K562 (cell line): ENCODE measurements around the gene CDSN. TPM values are rescaled to one million over a fixed set of nuclear protein-coding genes. Genes with fewer than 3 reads are reported as not detected.

ENCODE experiments used
- BACH1 ChIP-seq: fragments of 200-800 bp; sonication (Bioruptor generic); IDR thresholded peaks from 2 replicates; pipeline ENCODE4 v1.6.1; 2016; ENCODE audit warnings: missing genetic modification characterization, missing compliant biosample characterization
- BHLHE40 ChIP-seq: IDR thresholded peaks from 2 replicates; pipeline ENCODE4 v1.6.1; 2011; ENCODE audit warnings: low read length, improper control_type of control experiment
- E2F6 ChIP-seq, 2 experiments: IDR thresholded peaks; 2 replicates each; pipeline ENCODE4 v1.6.1; 2011; ENCODE audit warnings: borderline replicate concordance in 1 of 2, control low read depth in 1 of 2, low read depth in 1 of 2, low read length in 1 of 2, mild to moderate bottlenecking in 1 of 2, mixed read lengths in 1 of 2, moderate library complexity in 1 of 2; ENCODE audit not compliant: insufficient read depth in 1 of 2, insufficient read length in 1 of 2, poor library complexity in 1 of 2, severe bottlenecking in 1 of 2; ENCODE audit errors: extremely low read depth in 1 of 2
- ESRRB ChIP-seq: fragments of 250-450 bp; sonication (Bioruptor Pico); IDR thresholded peaks from 2 replicates; pipeline ENCODE4 v1.5.0; 2020; ENCODE audit warnings: mild to moderate bottlenecking, moderate library complexity, borderline replicate concordance
- HDAC6 ChIP-seq: IDR thresholded peaks from 2 replicates; pipeline ENCODE4 v1.6.1; 2012; ENCODE audit warnings: low read depth, mild to moderate bottlenecking, control low read depth, inconsistent platforms, low read length, moderate library complexity
- HMGN3 ChIP-seq: IDR thresholded peaks from 2 replicates; pipeline ENCODE4 v1.6.1; 2011; ENCODE audit warnings: borderline replicate concordance, low read depth, mild to moderate bottlenecking, mixed read lengths, low read length; ENCODE audit not compliant: insufficient read length; ENCODE audit errors: extremely low read depth
- HOMEZ ChIP-seq: fragments of 250-450 bp; sonication (Bioruptor Pico); IDR thresholded peaks from 2 replicates; pipeline ENCODE4 v1.4.0; 2020; ENCODE audit warnings: mild to moderate bottlenecking, moderate library complexity
- JUN ChIP-seq, 2 experiments: sonication (generic) in 1 of 2; formaldehyde crosslinking in 1 of 2; IDR thresholded peaks; 2 replicates each; pipeline versions ENCODE4 v1.6.1 to v1.8.0; 2012 to 2022; ENCODE audit warnings: borderline replicate concordance in 2 of 2, mild to moderate bottlenecking in 2 of 2, improper control_type of control experiment in 1 of 2, low read depth in 1 of 2, low read length in 1 of 2, missing genetic modification reagents in 1 of 2
- NELFE ChIP-seq: IDR thresholded peaks from 2 replicates; pipeline ENCODE4 v1.6.1; 2011; ENCODE audit warnings: mild to moderate bottlenecking; ENCODE audit not compliant: insufficient read depth, insufficient read length
- OTX1 ChIP-seq: fragments of 450-650 bp; formaldehyde crosslinking; IDR thresholded peaks from 2 replicates; pipeline ENCODE4 v1.4.0; 2022; ENCODE audit warnings: mild to moderate bottlenecking
- PHB ChIP-seq: fragments of 250-450 bp; sonication (Bioruptor Pico); IDR thresholded peaks from 2 replicates; pipeline ENCODE4 v1.5.0; 2021
- PRPF4 ChIP-seq: fragments of 200-400 bp; formaldehyde crosslinking; IDR thresholded peaks from one replicate; pipeline ENCODE4 v1.6.1; 2017; ENCODE audit warnings: low read length, low read depth, mild to moderate bottlenecking; ENCODE audit not compliant: insufficient read depth, poor library complexity, severe bottlenecking
- RBM14 ChIP-seq: fragments of 200-400 bp; formaldehyde crosslinking; IDR thresholded peaks from 2 replicates; pipeline ENCODE4 v1.6.1; 2018; ENCODE audit warnings: low read depth, mild to moderate bottlenecking, low read length, moderate library complexity, borderline replicate concordance; ENCODE audit not compliant: insufficient read depth
- SAFB ChIP-seq: fragments of 200-400 bp; formaldehyde crosslinking; IDR thresholded peaks from 2 replicates; pipeline ENCODE4 v1.6.1; 2017; ENCODE audit warnings: low read depth, low read length, borderline replicate concordance
- TCFL5 ChIP-seq: fragments of 250-450 bp; sonication (Bioruptor Pico); conservative IDR thresholded peaks from 2 replicates; pipeline ENCODE4 v1.6.1; 2021; ENCODE audit warnings: mild to moderate bottlenecking, moderate library complexity, matching md5 sums
- USF1 ChIP-seq: sonication (generic); formaldehyde crosslinking; IDR thresholded peaks from 2 replicates; pipeline ENCODE4 v1.9.0; 2022; ENCODE audit warnings: mild to moderate bottlenecking, missing genetic modification reagents
- ZBTB17 ChIP-seq: fragments of 450-650 bp; formaldehyde crosslinking; IDR thresholded peaks from 2 replicates; pipeline ENCODE4 v1.4.0; 2020; ENCODE audit warnings: mild to moderate bottlenecking
- ZFP30 ChIP-seq: fragments of 250-450 bp; sonication (Bioruptor Pico); IDR thresholded peaks from 2 replicates; pipeline ENCODE4 v1.8.0; 2022; ENCODE audit warnings: moderate library complexity, mild to moderate bottlenecking, inconsistent platforms, borderline replicate concordance
- ZHX1 ChIP-seq: fragments of 150-350 bp; conservative IDR thresholded peaks from 2 replicates; pipeline ENCODE4 v1.6.1; 2014; ENCODE audit warnings: low read length
- ZNF551 ChIP-seq: fragments of 250-450 bp; sonication (Bioruptor Pico); IDR thresholded peaks from 2 replicates; pipeline ENCODE4 v1.5.0; 2021; ENCODE audit warnings: mild to moderate bottlenecking, moderate library complexity
- ZNF785 ChIP-seq: fragments of 250-450 bp; sonication (Bioruptor Pico); IDR thresholded peaks from 2 replicates; pipeline ENCODE4 v1.4.0; 2020; ENCODE audit warnings: mild to moderate bottlenecking
- polyA plus RNA-seq, 8 experiments: library from polyadenylated mRNA; depleted of rRNA in 4 of 8; stranded (reverse) in 5 of 8; unstranded in 3 of 8; fragments of >200 nt; fragmentation: Nextera tagmentation in 2 of 8; fragmentation: Illumina TruSeq in 1 of 8; extraction: Ambion mirVana in 2 of 8; extraction: Trizol in 1 of 8; gene quantifications; 2 replicates each; pipeline versions ENCODE4 v1.2.1 to v1.2.3, GENCODE V29; 2011 to 2014; ENCODE audit warnings: inconsistent platforms in 1 of 8, missing spikeins in 1 of 8
- total RNA-seq, 7 experiments: library from RNA; depleted of rRNA in 6 of 7; stranded (reverse); fragments of >200 nt in 6 of 7; fragmentation: Illumina TruSeq in 2 of 7; extraction: Trizol in 2 of 7; gene quantifications; 2 replicates each; pipeline versions ENCODE4 v1.2.1 to v1.2.3, GENCODE V29; 2011 to 2021; ENCODE audit warnings: low replicate concordance in 1 of 7

CDSN gene
- total and polyA plus RNA-seq, 9 of the 15 experiments (the other 6 are each of a cell fraction or from before 2014, with no cell fraction given): not detected

- no peak for TF ChIP-seq ZHX1
- peak; percentile 63 for TF ChIP-seq HMGN3
- no peak for TF ChIP-seq HOMEZ (CRISPR knock-in tag)
- TF ChIP-seq JUN (IDR thresholded peaks at IDR 0.05; ENCODE audit: borderline replicate concordance, low read depth, low read length): peak; percentile 50; the same call in 1 of the 2 replicates
- no peak for TF ChIP-seq JUN (CRISPR knock-in tag; IDR thresholded peaks at IDR 0.05; ENCODE audit: borderline replicate concordance)
- TF ChIP-seq PRPF4: no peak
- no peak for TF ChIP-seq RBM14
- TF ChIP-seq ZBTB17 (CRISPR knock-in tag): no peak
- no peak for TF ChIP-seq ZNF551 (CRISPR knock-in tag)
- no peak for TF ChIP-seq ZFP30
- no peak for TF ChIP-seq BACH1 (tag)
- peak; percentile 55 to 76 for TF ChIP-seq E2F6 (IDR thresholded peaks at IDR 0.05; ENCODE audit: borderline replicate concordance in 1 of 2, extremely low read depth in 1 of 2, insufficient read depth in 1 of 2, insufficient read length in 1 of 2, low read depth in 1 of 2, low read length in 1 of 2, poor library complexity in 1 of 2, severe bottlenecking in 1 of 2)
- no peak for TF ChIP-seq TCFL5 (CRISPR knock-in tag)
- no peak for TF ChIP-seq USF1 (CRISPR knock-in tag)
- TF ChIP-seq PHB (CRISPR knock-in tag): no peak
- TF ChIP-seq NELFE: no peak
- TF ChIP-seq OTX1 (CRISPR knock-in tag): no peak
- no peak for TF ChIP-seq SAFB
- TF ChIP-seq HDAC6: no peak
- TF ChIP-seq BHLHE40: peak; percentile 91
- TF ChIP-seq ZNF785 (CRISPR knock-in tag): no peak
- no peak for TF ChIP-seq ESRRB (CRISPR knock-in tag)
Observed at GRCh38 chr6:31158140-31158862, 38.1 kb upstream of the CDSN start, which contains the start of gene TCF19 (continued).
